Measurements from ENCODE around the gene LRRC3B.

DNA sequence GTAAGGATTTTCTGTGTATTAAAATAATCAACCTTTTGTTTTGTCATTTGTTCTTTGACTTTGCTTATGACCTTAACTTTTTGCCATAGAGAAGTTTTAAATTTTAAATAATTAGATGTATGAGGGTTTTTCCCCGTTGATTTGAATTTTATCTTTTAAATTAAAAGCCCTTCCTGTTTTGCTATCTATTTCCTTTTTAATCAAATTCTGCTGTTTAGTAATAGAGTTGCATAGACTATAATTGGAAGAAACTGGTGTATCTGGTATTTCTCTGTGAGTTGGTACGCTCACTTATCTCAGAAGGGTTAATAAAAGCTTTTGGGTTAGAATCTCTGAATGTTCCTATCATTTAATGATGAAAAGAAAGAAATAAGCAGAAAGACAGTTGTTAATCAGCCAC lies 82.2 kb downstream of the LRRC3B start:
- TF ChIP-seq, protein P1, sequence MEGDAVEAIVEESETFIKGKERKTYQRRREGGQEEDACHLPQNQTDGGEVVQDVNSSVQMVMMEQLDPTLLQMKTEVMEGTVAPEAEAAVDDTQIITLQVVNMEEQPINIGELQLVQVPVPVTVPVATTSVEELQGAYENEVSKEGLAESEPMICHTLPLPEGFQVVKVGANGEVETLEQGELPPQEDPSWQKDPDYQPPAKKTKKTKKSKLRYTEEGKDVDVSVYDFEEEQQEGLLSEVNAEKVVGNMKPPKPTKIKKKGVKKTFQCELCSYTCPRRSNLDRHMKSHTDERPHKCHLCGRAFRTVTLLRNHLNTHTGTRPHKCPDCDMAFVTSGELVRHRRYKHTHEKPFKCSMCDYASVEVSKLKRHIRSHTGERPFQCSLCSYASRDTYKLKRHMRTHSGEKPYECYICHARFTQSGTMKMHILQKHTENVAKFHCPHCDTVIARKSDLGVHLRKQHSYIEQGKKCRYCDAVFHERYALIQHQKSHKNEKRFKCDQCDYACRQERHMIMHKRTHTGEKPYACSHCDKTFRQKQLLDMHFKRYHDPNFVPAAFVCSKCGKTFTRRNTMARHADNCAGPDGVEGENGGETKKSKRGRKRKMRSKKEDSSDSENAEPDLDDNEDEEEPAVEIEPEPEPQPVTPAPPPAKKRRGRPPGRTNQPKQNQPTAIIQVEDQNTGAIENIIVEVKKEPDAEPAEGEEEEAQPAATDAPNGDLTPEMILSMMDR (IDR thresholded peaks at IDR 0.05) = no peak
- no peak for TF ChIP-seq EZH2 (IDR thresholded peaks at IDR 0.05)
